DMS53 (cell line): ENCODE results near the gene ACTG1.
A peak's percentile ranks its signal among the peaks of the same experiment; 100 is the strongest.

ENCODE experiments used
- DNase-seq: peaks from one replicate; lab custom pipeline; 2025; lab: John Stamatoyannopoulos, UW

The ACTG1 gene

GRCh38 chr17:81518113-81518784 is 5.7 kb upstream of the ACTG1 start:
- DNase-seq = peak; percentile 93

- peak; percentile 59 for DNase-seq
Measured at GRCh38 chr17:81517339-81518112, 4.9 kb upstream of the ACTG1 start.

DNA sequence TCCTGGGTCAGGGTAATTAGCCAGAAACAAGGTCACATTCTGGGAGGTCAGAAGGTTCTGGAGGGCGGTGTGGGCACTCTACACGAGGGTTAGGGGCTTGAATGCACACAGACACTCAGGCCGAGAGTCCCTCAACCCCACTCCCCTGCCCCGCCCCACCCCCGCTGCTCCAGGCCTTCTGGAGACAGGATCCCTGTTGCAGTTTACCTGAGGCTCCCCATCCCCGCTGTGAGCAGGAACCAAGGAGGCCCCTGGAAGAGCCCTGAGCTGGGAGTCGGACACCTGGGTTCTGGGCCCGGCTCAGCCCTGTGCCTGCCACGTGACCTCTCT is 4.4 kb upstream of the ACTG1 start:
- DNase-seq = no peak

GRCh38 chr17:81516439-81516838 is 3.8 kb upstream of the ACTG1 start:
- no peak for DNase-seq

GRCh38 chr17:81515530-81516041 is 3.0 kb upstream of the ACTG1 start:
- DNase-seq = no peak

GRCh38 chr17:81514739-81515529 is 2.3 kb upstream of the ACTG1 start:
- DNase-seq = peak; percentile 95

DNA sequence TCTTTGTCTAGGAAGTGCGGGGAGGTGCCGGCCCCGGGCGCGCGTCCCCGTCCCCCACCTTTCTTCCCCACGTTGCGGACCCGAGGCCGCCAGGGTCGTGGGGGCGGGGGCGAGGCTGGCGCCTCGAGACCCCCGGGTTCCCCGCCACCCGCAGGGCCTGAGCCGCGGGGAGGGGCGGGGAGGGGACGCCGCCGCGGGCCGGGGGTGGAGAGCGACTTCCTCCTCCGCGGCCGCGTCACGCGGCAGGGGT is 1.8 kb upstream of the ACTG1 start:
- DNase-seq = no peak

GRCh38 chr17:81513753-81514488 is 1.3 kb upstream of the ACTG1 start:
- peak; percentile 90 for DNase-seq

- peak; percentile 90 for DNase-seq
Measured at GRCh38 chr17:81513372-81513752, 763 bp upstream of the ACTG1 start.

GRCh38 chr17:81511804-81512561 is 616 bp downstream of the ACTG1 start:
- peak; percentile 66 for DNase-seq

GRCh38 chr17:81511554-81511803 is 1.1 kb downstream of the ACTG1 start:
- no peak for DNase-seq

- DNase-seq = peak; percentile 57
Measured at GRCh38 chr17:81510785-81511553, 1.6 kb downstream of the ACTG1 start.

- no peak for DNase-seq
Measured at GRCh38 chr17:81509972-81510784, 2.4 kb downstream of the ACTG1 start.

GRCh38 chr17:81509207-81509971 is 3.2 kb downstream of the ACTG1 start:
- DNase-seq = peak; percentile 78

GRCh38 chr17:81508639-81509206 is 3.9 kb downstream of the ACTG1 start:
- peak; percentile 77 for DNase-seq

- no peak for DNase-seq
Measured at GRCh38 chr17:81503619-81504018, 9.0 kb downstream of the ACTG1 start.

- DNase-seq = no peak
Measured at GRCh38 chr17:81502471-81503017, 10.1 kb downstream of the ACTG1 start.

DNA sequence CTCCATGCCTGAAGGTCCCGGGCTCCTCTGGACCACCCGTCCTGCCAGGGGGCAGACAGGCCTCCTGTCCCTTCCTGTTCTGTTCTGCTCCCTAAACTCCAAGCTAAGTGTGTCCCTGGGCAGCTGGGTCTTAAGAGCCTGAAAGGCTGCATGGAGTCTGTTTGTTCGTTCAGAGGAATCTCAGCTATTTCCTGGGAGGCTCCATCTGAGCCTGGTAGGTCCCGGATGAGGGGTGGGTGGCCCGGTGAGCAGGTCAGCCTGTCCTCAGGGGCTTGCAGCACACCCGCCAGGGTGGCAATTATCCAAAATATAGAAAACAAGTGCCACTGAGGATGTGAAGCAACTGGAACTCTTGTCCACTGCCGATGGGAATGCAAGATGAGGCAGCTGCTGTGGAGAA is 12.6 kb downstream of the ACTG1 start:
- no peak for DNase-seq

GRCh38 chr17:81499601-81499970 is 13.0 kb downstream of the ACTG1 start:
- no peak for DNase-seq
